OCI-LY7 (cell line): ENCODE measurements around the gene MAPKAPK3.

Experiments
- CTCF ChIP-seq: fragments of 200-600 bp; sonication (generic); conservative IDR thresholded peaks from 2 replicates; pipeline ENCODE4 v1.5.1; 2014; ENCODE audit warnings: mild to moderate bottlenecking, antibody characterized with exemption, low read length, moderate library complexity, mixed read lengths
- EZH2phosphoT487 ChIP-seq: fragments of 200-600 bp; sonication (generic); IDR thresholded peaks from 2 replicates; pipeline ENCODE4 v1.6.1; 2018; ENCODE audit warnings: low read depth, borderline replicate concordance, mild to moderate bottlenecking, mixed run types, antibody characterized with exemption, low read length, moderate library complexity, mixed read lengths

GRCh38 chr3:50623840-50624474, 7.0 kb downstream of the MAPKAPK3 start:
- TF ChIP-seq CTCF (no peak), EZH2phosphoT487 (no peak)
